LNCaP clone FGC (cell line): ENCODE measurements around the gene SHKBP1.
"Not testable (repeated sequence)": the region's sequence is repeated elsewhere in the genome, so short reads cannot be mapped to it uniquely, and the experiment has no call there.

ENCODE experiments used
- DNase-seq: peaks from one replicate; pipeline ENCODE4 v3.0.0-alpha.2; 2011; ENCODE audit warnings: low read depth
- H3K4me3 ChIP-seq: 2 replicates; pipeline ENCODE4 v1.5.1; 2011; ENCODE audit warnings: mild to moderate bottlenecking, low read depth, low read length, control low read depth
- TF ChIP-seq, protein P1 (sequence below): IDR thresholded peaks from 2 replicates; pipeline ENCODE4 v1.5.1; 2012; ENCODE audit warnings: mild to moderate bottlenecking; ENCODE audit not compliant: control insufficient read depth, insufficient read depth; ENCODE audit errors: extremely low read depth

The SHKBP1 gene

GRCh38 chr19:40559394-40559793 lies 17.3 kb upstream of the SHKBP1 start:
- no peak for DNase-seq
- TF ChIP-seq, protein P1, sequence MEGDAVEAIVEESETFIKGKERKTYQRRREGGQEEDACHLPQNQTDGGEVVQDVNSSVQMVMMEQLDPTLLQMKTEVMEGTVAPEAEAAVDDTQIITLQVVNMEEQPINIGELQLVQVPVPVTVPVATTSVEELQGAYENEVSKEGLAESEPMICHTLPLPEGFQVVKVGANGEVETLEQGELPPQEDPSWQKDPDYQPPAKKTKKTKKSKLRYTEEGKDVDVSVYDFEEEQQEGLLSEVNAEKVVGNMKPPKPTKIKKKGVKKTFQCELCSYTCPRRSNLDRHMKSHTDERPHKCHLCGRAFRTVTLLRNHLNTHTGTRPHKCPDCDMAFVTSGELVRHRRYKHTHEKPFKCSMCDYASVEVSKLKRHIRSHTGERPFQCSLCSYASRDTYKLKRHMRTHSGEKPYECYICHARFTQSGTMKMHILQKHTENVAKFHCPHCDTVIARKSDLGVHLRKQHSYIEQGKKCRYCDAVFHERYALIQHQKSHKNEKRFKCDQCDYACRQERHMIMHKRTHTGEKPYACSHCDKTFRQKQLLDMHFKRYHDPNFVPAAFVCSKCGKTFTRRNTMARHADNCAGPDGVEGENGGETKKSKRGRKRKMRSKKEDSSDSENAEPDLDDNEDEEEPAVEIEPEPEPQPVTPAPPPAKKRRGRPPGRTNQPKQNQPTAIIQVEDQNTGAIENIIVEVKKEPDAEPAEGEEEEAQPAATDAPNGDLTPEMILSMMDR: no peak
- H3K4me3 ChIP-seq: no peak overlapping the region

DNA sequence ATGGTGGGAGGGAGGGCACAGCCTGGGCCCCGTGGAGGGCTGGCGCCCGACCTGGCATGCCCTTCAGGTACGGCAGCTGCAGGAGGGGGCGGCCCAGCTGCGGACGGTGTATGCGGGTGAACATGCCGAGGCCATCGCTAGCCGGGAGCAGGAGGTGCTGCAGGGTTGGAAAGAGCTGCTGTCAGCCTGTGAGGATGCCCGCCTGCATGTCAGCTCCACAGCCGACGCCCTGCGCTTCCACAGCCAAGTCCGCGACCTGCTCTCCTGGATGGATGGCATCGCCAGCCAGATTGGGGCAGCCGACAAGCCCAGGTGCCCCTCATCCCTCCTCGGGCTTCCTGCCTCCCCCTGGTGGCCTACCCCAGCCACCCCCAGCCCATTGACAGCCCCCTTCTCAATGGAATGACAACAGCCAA lies 16.6 kb upstream of the SHKBP1 start:
- TF ChIP-seq, protein P1: no peak
- no peak for DNase-seq
- H3K4me3 ChIP-seq: no peak overlapping the region

DNA sequence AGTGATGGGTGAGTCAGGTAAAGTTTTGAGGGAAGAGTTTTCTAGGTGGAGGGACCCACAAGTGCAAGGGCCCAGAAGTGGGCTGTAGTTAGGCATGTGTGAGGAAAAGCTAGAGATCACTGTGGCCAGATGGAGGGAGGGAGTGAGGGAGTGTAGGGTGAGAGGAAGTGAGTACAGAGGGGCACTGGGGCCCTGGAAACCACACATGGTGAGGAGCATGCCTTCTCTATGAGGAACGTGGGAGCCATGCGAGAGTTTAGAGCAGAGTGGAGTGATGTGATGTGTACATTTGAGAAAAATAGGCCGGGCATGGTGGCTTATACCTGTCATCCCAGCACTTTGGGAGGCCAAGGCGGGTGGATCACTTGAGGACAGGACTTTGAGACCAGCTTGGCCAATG lies 14.7 kb upstream of the SHKBP1 start:
- H3K4me3 ChIP-seq: no peak overlapping the region
- no peak for DNase-seq
- TF ChIP-seq, protein P1: no peak

DNA sequence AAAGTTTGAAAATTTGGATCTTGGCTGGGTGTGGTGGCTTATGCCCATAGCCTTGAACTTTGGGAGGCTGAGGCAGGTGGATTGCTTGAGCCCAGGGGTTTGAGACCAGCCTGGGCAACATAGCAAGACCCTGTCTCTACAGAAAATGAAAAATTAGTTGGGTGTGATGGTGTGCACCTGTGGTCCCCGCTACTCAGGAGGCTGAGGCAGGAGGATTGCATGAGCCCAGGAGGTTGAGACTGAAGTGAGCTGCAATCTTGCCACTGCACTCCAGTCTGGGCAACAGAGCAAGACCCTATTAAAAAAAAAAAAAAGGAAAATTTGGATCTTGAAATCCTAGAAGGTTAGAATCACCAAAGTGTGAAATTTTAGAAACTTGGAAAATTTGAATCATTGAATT lies 12.1 kb upstream of the SHKBP1 start:
- not testable (repeated sequence) for H3K4me3 ChIP-seq, DNase-seq

DNA sequence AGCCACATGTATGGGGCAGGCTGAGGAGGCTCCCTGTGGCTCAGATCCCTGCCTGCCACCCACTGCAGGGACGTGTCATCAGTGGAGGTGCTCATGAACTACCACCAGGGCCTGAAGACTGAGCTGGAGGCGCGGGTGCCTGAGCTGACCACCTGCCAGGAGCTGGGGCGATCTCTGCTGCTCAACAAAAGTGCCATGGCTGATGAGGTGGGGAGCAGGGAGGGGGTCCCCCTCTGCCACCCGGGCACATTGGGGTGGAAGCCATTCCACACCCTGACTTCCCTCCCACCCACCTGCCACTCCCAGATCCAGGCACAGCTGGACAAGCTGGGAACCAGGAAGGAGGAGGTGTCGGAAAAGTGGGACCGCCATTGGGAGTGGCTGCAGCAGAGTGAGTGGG lies 11.3 kb upstream of the SHKBP1 start:
- no peak for DNase-seq
- H3K4me3 ChIP-seq: no peak overlapping the region
- TF ChIP-seq, protein P1: no peak

- TF ChIP-seq, protein P1: no peak
- DNase-seq: no peak
- no peak overlapping the region for H3K4me3 ChIP-seq
These were observed 10.7 kb upstream of the SHKBP1 start for GRCh38 chr19:40565910-40566495.

GRCh38 chr19:40567040-40567749 lies 9.5 kb upstream of the SHKBP1 start:
- no peak overlapping the region for H3K4me3 ChIP-seq
- no peak for DNase-seq
- TF ChIP-seq, protein P1: no peak
